Caco-2 (cell line): ENCODE measurements around the gene PLEKHG2. TPM values are rescaled to one million over a fixed set of nuclear protein-coding genes. Genes with fewer than 3 reads are reported as not detected.

ENCODE experiments used
- BruUV-seq: library from RNA; stranded (reverse); fragments of 400-500 nt; replicated peaks from 2 replicates; lab custom pipeline; 2021; lab: Mats Ljungman, UMichigan
- CTCF ChIA-PET: fragments of 300-600 bp; sonication (Branson Sonifier 250); formaldehyde crosslinking; loops from one replicate; lab custom pipeline; 2022; ENCODE audit warnings: antibody characterized with exemption; lab: Charles Lee
- POLR2A ChIA-PET: fragments of 300-600 bp; sonication (Branson Sonifier 250); formaldehyde crosslinking; loops from one replicate; lab custom pipeline; 2022; ENCODE audit warnings: antibody characterized with exemption; lab: Charles Lee
- DNase-seq, 2 experiments: peaks; one replicate each; pipeline versions ENCODE4 v3.0.0 to v3.0.0-alpha.2; 2020 to 2022
- H3K27me3 ChIP-seq: replicated peaks from 2 replicates; pipeline ENCODE4 v1.6.0; 2011; ENCODE audit warnings: low read length; ENCODE audit not compliant: control insufficient read depth, insufficient read depth
- H3K36me3 ChIP-seq: 2 replicates; pipeline ENCODE4 v1.5.1; 2011; ENCODE audit warnings: low read length; ENCODE audit not compliant: control insufficient read depth, insufficient read depth
- H3K4me1 ChIP-seq: fragments of 250-450 bp; sonication (Bioruptor Pico); 2 replicates; pipeline ENCODE4 v1.5.1; 2020; ENCODE audit warnings: mild to moderate bottlenecking
- H3K4me3 ChIP-seq: 2 replicates; pipeline ENCODE4 v1.5.1; 2011; ENCODE audit warnings: low read depth, mild to moderate bottlenecking, control low read depth, low read length
- H3K9me3 ChIP-seq: fragments of 250-450 bp; sonication (Bioruptor Pico); 2 replicates; pipeline ENCODE4 v1.5.1; 2020; ENCODE audit warnings: mild to moderate bottlenecking, moderate library complexity
- H3K27ac Mint-ChIP-seq: one replicate; pipeline ENCODE4 v1.8.0; 2022; ENCODE audit warnings: mixed read lengths; ENCODE audit not compliant: unreplicated experiment
- H3K27me3 Mint-ChIP-seq: one replicate; pipeline ENCODE4 v1.8.0; 2022; ENCODE audit warnings: mixed read lengths; ENCODE audit not compliant: insufficient read depth, unreplicated experiment
- H3K36me3 Mint-ChIP-seq: one replicate; pipeline ENCODE4 v1.8.0; 2022; ENCODE audit warnings: mild to moderate bottlenecking, mixed read lengths; ENCODE audit not compliant: insufficient read depth, unreplicated experiment
- H3K4me1 Mint-ChIP-seq: one replicate; pipeline ENCODE4 v1.8.0; 2022; ENCODE audit warnings: low read depth, mixed read lengths; ENCODE audit not compliant: unreplicated experiment
- H3K4me3 Mint-ChIP-seq: one replicate; pipeline ENCODE4 v1.8.0; 2022; ENCODE audit warnings: mild to moderate bottlenecking, moderate library complexity, mixed read lengths; ENCODE audit not compliant: unreplicated experiment
- H3K9me3 Mint-ChIP-seq: one replicate; pipeline ENCODE4 v1.8.0; 2022; ENCODE audit warnings: mixed read lengths; ENCODE audit not compliant: unreplicated experiment
- intact Hi-C: fragments of 100-400 bp; cut with micrococcal nuclease; formaldehyde crosslinking; loops from one replicate; pipeline ENCODE4 v1.10.0; 2022; ENCODE audit not compliant: unreplicated experiment
- total RNA-seq: library from RNA; stranded (reverse); gene quantifications from 2 replicates; pipeline ENCODE4 v1.2.3, GENCODE V29; 2022
- TF ChIP-seq, protein P1 (sequence below), 2 experiments: fragments of 200-600 bp in 1 of 2; IDR thresholded peaks; 1 replicate in 1 of 2; 2 replicates in 1 of 2; pipeline versions ENCODE4 v1.5.1 to v1.8.0; 2011 to 2022; ENCODE audit warnings: antibody characterized with exemption in 1 of 2, control low read depth in 1 of 2, inconsistent platforms in 1 of 2, low read depth in 1 of 2, low read length in 1 of 2, mild to moderate bottlenecking in 1 of 2, moderate library complexity in 1 of 2; ENCODE audit not compliant: insufficient read depth in 1 of 2, severe bottlenecking in 1 of 2, unreplicated experiment in 1 of 2

PLEKHG2 gene
- total RNA-seq, 1 experiment from 2014 or later: 49.8 TPM

DNA sequence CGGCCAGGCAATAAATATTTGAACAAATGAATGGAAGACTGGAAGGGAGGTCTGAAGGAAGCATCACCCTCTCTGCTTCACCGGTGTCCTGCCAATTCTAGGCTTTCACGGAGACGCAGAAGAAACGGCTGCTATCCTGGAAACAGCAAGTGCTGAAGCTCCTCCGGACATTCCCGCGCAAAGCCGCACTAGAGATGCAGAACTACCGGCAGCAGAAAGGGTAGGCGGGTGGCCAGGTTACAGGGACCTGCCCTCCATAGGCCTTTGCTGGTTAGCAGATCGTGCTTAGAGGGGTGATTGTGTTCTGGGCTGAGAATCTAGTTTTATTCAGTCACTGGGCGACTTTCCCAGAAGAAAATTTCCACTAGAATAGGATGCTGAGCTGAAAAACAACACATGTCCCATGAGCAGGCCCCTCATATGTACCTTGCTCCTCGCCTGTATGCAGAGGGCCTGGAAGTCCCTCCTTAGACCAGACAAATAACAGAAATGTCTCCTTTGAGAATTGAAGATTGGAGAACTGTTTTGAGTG, 32.5 kb upstream of the PLEKHG2 start:
- H3K4me1 ChIP-seq: no peaks in the 10 kb centered on the region
- Mint-ChIP-seq H3K9me3 (no peaks in the 10 kb centered on the region), H3K4me1 (no peaks in the 10 kb centered on the region), H3K27me3 (no peaks in the 10 kb centered on the region), H3K36me3 (peaks cover 49% of the 10 kb centered on the region), H3K4me3 (no peak overlapping the region), H3K27ac (no peak overlapping the region)
- H3K9me3 ChIP-seq: no peaks in the 10 kb centered on the region
- BruUV-seq: no TSS peak
- no peaks in the 10 kb centered on the region for H3K27me3 ChIP-seq
- POLR2A ChIA-PET: interaction anchor here (0.5 kb wide), 1 partner anchor 101 kb away, joined by 3 read pairs; the partner anchor contains the start of gene TIMM50
- H3K36me3 ChIP-seq: peaks cover 10% of the 10 kb centered on the region
- H3K4me3 ChIP-seq: no peak overlapping the region
- TF ChIP-seq, protein P1, sequence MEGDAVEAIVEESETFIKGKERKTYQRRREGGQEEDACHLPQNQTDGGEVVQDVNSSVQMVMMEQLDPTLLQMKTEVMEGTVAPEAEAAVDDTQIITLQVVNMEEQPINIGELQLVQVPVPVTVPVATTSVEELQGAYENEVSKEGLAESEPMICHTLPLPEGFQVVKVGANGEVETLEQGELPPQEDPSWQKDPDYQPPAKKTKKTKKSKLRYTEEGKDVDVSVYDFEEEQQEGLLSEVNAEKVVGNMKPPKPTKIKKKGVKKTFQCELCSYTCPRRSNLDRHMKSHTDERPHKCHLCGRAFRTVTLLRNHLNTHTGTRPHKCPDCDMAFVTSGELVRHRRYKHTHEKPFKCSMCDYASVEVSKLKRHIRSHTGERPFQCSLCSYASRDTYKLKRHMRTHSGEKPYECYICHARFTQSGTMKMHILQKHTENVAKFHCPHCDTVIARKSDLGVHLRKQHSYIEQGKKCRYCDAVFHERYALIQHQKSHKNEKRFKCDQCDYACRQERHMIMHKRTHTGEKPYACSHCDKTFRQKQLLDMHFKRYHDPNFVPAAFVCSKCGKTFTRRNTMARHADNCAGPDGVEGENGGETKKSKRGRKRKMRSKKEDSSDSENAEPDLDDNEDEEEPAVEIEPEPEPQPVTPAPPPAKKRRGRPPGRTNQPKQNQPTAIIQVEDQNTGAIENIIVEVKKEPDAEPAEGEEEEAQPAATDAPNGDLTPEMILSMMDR (IDR thresholded peaks at IDR 0.05; ENCODE audit: insufficient read depth in 1 of 2, low read depth in 1 of 2, low read length in 1 of 2, severe bottlenecking in 1 of 2, unreplicated experiment in 1 of 2): no peak
- DNase-seq: no peak
- intact Hi-C loops: no loop called here
- CTCF ChIA-PET: interaction anchor here (0.6 kb wide), 1 partner anchor 16 kb away, joined by 4 read pairs; no protein-coding TSS in a partner anchor

DNA sequence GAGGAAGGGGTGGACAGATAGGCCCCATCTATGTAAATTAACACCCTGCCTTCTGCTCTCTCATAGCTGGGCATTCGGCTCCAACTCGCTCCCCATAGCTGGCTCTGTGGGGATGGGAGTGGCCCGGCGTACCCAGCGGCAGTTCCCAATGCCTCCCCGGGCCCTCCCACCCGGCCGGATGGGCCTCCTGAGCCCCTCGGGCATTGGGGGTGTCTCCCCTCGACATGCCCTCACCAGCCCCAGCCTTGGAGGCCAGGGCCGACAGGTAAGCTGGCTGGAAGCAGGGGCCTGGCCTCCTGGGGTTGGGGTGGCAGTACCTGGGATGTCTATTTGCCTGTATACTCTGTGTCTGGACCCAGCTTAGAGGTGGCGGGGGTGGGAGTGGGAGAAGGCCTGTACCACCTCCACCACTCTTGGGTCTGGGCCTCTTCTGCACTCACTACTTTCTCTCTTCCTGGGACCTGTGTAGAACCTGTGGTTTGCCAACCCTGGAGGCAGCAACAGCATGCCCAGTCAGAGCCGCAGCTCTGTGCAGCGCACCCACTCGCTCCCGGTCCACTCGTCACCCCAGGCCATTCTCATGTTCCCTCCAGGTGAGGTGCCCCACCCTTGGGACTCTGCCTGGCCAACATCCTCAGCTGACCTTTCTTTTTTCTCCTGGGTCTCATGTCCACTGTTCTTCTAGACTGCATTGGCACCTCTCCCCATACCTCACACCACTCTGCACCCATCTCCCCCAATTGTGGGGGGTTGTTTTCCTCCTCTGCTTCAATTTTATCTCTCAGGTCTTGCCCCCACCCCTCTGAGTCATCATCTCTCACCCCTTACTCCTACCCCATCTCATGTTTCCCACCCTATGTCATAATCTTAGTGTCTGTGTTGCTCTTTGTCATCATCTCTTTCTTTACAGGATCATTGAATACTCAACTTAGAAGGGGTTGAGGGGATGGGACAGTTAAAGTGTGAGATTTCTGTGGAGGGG, 31.7 kb upstream of the PLEKHG2 start:
- intact Hi-C loops: no loop called here
- CTCF ChIA-PET: interaction anchor here (0.6 kb wide), 1 partner anchor 16 kb away, joined by 4 read pairs; no protein-coding TSS in a partner anchor
- Mint-ChIP-seq H3K36me3 (peaks cover 57% of the 10 kb centered on the region), H3K4me3 (no peak overlapping the region), H3K9me3 (no peaks in the 10 kb centered on the region), H3K27ac (no peak overlapping the region), H3K4me1 (no peaks in the 10 kb centered on the region), H3K27me3 (no peaks in the 10 kb centered on the region)
- TF ChIP-seq, protein P1 (IDR thresholded peaks at IDR 0.05; ENCODE audit: insufficient read depth in 1 of 2, low read depth in 1 of 2, low read length in 1 of 2, severe bottlenecking in 1 of 2, unreplicated experiment in 1 of 2): no peak
- no peak overlapping the region for H3K4me3 ChIP-seq
- H3K4me1 ChIP-seq: no peaks in the 10 kb centered on the region
- POLR2A ChIA-PET: no interaction called here
- DNase-seq: no peak
- BruUV-seq: no TSS peak
- no peaks in the 10 kb centered on the region for H3K27me3 ChIP-seq
- H3K36me3 ChIP-seq: peaks cover 11% of the 10 kb centered on the region
- no peaks in the 10 kb centered on the region for H3K9me3 ChIP-seq

DNA sequence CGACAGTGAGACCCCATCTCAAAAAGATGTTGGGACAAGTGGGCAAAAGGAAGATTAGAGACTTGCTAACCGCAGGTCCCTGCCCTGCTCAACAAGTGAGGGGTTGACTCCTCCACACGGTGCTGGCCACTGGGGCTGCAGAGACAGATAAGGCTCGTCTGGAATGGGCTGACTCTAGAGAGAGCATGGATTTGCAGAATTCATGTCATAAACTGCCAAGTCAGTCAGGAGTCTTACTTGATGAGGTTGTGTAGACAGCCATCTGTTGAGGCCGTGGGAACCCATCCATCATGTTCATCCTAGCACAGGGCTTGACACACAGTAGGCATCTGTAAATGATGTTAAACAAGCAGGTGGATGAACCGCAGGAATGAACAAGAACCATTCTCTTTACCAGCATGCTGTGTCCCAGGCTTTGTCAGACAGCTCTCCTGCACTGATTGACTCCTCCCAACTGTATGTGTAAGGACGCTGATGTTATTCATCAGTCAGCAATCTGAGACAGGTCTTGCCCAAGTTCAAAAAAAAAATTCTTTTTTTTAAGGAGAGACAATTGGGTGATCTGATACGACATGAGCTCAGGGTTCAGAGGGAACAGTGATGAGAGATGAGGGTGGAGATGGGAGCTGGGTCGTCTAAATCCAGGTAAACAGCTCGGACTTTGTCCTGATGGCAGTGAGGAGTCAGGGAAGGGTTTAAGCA, 30.4 kb upstream of the PLEKHG2 start:
- Mint-ChIP-seq H3K36me3 (peaks cover 66% of the 10 kb centered on the region), H3K4me1 (no peaks in the 10 kb centered on the region), H3K4me3 (no peak overlapping the region), H3K27ac (no peak overlapping the region), H3K9me3 (no peaks in the 10 kb centered on the region), H3K27me3 (no peaks in the 10 kb centered on the region)
- no TSS peak for BruUV-seq
- no peak for DNase-seq
- no peaks in the 10 kb centered on the region for H3K9me3 ChIP-seq
- no peaks in the 10 kb centered on the region for H3K27me3 ChIP-seq
- ChIA-PET CTCF (no interaction called here), POLR2A (no interaction called here)
- peaks cover 8% of the 10 kb centered on the region; the same call in 1 of the 2 replicates for H3K36me3 ChIP-seq
- H3K4me3 ChIP-seq: no peak overlapping the region
- intact Hi-C loops: no loop called here
- TF ChIP-seq, protein P1 (IDR thresholded peaks at IDR 0.05; ENCODE audit: insufficient read depth in 1 of 2, low read depth in 1 of 2, low read length in 1 of 2, severe bottlenecking in 1 of 2, unreplicated experiment in 1 of 2): no peak
- H3K4me1 ChIP-seq: no peaks in the 10 kb centered on the region
